Stimulated activated CD8-positive, alpha-beta memory T cell treated with anti-CD3 and anti-CD28 coated beads, Interleukin-7, amount 100 ng/mL, for 1 hour (primary cell): ENCODE data around the gene ADAM19.

Source experiments
- DNase-seq, 2 donors: peaks; one replicate each; pipeline ENCODE4 v3.0.0-alpha.2; 2020; ENCODE audit warnings: low read depth in 2 of 2

ADAM19 gene, protein sequence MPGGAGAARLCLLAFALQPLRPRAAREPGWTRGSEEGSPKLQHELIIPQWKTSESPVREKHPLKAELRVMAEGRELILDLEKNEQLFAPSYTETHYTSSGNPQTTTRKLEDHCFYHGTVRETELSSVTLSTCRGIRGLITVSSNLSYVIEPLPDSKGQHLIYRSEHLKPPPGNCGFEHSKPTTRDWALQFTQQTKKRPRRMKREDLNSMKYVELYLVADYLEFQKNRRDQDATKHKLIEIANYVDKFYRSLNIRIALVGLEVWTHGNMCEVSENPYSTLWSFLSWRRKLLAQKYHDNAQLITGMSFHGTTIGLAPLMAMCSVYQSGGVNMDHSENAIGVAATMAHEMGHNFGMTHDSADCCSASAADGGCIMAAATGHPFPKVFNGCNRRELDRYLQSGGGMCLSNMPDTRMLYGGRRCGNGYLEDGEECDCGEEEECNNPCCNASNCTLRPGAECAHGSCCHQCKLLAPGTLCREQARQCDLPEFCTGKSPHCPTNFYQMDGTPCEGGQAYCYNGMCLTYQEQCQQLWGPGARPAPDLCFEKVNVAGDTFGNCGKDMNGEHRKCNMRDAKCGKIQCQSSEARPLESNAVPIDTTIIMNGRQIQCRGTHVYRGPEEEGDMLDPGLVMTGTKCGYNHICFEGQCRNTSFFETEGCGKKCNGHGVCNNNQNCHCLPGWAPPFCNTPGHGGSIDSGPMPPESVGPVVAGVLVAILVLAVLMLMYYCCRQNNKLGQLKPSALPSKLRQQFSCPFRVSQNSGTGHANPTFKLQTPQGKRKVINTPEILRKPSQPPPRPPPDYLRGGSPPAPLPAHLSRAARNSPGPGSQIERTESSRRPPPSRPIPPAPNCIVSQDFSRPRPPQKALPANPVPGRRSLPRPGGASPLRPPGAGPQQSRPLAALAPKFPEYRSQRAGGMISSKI

DNA sequence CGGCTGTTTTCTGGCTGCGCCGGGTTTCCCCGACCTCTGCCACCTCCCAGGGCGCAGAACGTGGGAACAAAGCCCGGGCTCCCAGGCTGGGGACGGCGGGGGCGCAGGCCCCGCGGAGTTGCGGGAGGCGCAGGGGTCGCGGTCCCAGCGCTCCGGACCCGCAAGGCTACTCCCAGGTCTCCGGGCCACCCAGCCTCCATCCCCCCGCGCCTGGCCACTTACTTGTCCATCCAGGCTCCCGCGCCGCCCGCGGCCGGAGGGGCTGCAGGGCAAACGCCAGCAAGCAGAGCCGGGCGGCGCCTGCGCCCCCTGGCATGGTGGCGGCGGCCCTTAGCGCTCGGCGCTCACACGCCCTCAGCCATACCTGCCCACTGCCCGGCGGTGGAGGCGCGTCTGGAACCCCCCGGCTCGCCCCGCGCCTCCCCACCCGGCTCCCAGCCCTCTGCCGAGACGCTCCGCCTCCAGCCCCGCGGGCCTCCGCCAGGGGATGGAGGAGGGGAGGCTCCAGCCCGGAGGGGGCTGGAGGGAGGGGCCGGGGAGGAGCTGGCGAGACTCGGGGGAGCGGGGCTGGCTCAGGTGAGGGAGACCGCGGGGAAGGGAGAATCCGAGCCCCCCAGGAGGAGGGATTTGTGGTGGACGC lies at the start of gene ADAM19:
Gene ADAM19, minus strand, starts transcription at position 395 of the 640 bp plus-strand sequence. Its CDS starts 79 bp downstream, at position 316.
- DNase-seq, result no peak

DNA sequence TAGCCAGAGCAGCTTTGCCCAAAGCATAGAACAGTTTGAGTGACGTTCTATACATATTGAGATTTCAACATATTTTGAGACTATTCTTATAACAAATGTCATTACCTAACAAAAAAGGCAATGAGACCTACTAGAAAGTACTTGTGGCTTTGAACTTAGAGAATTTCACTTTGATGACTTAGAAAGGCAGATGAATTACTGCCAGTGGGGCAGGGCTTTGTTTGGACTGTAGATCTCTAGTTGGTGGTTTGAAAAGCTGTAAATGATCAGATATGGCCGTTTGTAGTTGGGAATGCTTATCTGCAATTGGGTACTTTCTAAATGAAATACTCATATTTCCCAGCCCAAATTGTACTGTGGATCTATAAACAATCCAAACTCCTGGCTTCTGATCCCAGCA lies 48.6 kb upstream of the ADAM19 start:
- no peak for DNase-seq

DNA sequence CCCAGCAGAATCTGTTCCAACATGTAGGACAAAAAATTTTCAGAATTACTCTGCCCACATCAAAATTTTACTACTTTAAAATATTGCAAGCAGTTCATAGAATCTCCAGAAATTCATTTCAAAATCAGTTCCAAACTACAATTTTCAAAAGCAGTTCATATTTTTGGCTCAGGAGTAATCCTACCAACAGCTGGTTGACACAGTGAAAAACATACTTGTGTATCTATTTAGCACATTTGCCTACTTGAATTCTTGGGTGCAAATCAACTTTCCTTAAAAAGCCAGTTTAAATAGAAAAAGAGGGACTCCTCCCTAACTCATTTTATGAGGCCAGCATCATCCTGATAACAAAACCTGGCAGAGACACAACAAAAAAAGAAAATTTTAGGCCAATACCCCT lies 45.2 kb upstream of the ADAM19 start:
- DNase-seq, result no peak

DNA sequence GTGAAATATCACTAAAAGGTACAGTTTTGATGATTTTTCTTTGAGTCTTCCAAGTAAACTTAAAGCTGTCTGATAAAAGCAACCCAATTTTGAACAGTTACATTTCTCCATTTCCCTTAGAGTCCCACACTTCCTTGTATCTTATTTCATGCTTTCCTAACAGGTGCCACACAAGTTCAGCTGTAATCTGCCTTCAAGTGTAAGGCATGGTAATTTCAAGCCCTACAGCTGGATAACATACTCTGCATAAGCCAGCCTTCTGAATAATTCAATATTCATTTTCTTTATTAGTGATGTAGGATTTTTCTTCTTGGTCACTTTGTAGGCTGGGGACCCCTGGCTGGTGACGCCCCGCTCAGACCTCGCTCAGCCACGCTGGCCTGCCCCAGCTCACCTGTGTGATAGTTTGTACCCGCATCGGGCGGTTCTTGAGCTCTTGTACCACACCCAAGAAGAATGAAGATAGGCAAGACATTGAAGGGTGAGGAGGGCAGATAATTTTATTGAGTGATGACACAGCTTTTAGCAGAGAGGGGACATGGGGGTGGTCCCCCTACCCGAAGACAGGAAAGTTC lies 42.7 kb upstream of the ADAM19 start:
- no peak for DNase-seq

DNA sequence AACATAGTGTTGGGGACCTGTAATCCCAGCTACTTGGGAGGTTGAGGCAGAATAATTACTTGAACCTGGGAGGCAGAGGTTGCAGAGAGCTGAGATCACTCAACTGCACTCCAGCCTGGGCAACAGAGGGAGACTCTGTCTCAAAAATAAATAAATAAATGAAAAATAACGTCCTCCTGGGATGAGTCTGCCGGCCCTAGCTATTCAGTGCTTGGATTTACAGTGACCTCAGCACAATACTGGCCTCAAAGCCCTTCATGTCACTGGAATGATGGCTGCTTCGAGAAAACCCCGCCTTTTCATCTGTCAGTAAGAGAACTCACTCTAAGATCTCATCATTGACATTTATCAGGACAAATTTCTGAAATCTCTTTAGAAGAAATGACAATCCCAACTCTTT lies 41.2 kb upstream of the ADAM19 start:
- DNase-seq, result no peak

DNA sequence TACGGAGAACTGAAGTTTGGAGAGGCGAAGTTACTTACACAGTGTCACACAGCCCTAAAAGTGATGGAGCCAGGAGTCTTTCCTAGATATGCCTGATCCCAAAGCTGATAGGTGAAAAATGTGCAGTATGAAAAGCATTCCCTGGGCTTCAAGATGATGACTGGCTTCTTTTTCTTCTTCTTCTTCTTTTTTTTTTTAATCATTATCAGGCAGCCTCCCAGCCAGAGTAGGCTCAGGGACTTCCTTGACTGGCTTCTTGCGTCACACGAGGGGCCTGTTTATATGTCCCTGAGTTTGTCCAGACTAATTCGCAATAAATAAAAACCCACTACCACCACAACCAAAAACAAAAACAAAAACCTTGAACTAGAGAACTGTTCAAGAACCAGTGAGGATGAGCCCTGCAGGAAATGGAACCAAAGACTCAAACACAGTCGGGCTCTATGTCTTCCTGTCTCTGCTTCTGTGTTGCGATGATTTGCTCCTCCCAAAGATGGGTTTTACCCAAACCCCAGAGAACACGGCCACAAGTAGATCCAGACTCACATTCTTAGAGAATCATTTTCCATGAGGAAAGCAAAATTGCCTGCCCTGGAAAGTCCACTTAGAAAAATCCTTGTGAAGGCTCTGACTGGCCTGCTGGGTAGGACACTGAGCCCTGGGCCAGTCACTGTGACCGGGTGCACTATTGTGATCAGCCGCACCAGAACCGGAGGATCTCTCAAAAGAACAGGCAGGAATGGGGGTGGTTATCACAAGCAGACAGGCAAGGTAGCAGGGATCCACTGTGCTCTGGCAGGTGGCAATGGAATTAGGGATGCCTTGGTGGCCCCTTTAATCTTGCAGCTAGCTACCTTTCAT lies 38.0 kb upstream of the ADAM19 start:
- no peak for DNase-seq

DNA sequence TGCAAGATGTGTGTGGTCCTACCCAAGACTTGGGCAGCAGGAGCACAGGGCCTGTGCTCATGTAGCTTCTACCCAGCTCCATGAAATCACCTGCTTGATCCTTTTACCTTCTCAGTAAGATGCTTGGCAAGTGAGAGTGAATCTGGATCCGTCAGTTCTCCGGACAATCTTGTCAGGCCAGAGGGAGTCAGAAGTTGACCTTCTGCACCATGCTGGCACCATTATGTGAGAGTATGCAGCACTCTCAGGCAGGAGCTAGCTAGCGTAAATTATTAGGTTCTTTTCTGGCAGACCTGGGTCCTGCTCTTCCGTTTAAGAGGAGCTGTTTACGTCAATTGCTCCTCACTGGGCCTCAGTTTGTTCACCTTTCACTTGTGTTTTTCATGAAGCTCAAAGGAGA lies 37.0 kb upstream of the ADAM19 start:
- DNase-seq, result no peak

DNA sequence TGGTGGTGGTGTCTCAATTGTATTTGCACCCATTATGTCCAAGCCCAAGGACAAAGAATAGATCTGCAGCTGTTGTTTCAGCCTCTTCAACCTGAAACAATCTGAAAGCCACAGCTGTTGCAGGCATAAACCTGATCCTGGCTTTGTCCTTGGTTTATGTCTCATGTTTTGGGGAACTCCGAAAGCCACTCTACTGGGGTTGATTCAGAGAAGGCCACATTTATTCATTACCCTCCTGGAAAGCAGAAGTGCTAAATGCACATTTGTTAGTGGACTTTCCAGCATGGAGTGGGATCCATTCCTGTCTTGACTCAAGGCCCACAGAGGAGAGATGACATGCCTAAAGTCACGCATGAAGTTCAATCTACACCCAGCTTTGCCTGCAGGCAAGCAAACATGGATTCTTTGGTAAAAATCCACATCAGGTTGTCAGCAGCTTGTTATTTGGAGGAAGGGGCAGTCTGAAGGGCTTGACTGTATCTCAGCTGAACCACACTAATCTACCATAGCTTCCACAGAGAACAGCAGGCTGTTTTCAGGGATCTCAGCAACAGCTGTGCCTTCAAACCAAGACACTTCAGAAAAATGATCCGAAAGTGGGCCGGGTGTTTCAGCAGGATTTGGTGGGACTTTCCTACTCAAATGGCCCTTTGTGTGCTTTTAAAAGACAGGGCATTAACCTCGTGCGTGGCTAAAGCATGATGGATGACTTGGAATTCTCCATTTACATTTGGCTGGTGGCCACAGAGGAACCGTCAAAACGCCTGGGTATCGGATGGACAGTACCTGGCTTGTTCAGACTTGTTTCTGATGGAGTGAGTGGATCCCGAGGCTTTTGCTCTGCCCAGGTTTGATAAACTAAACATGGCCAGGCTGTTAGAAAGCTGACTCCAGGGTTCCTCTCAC lies 36.2 kb upstream of the ADAM19 start:
- DNase-seq, result no peak

DNA sequence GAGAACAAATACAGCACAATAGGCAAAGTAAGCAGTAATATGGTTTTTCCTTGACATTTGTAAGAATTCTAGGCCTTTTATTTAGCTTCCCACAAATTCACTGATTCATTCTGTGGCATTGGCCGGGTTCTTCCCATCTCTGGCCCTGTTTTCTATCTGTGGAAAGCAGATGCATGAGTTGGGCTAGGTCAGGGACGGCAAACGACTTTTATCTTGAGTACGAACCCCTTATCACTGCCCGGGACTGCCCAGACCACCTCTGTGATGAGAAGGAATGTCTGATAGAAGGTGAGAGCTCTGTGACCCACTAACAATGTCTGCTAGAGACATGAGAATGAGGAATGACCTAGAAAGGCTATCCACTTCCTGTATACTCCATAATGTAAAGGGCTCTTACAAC lies 35.4 kb upstream of the ADAM19 start:
- no peak for DNase-seq

DNA sequence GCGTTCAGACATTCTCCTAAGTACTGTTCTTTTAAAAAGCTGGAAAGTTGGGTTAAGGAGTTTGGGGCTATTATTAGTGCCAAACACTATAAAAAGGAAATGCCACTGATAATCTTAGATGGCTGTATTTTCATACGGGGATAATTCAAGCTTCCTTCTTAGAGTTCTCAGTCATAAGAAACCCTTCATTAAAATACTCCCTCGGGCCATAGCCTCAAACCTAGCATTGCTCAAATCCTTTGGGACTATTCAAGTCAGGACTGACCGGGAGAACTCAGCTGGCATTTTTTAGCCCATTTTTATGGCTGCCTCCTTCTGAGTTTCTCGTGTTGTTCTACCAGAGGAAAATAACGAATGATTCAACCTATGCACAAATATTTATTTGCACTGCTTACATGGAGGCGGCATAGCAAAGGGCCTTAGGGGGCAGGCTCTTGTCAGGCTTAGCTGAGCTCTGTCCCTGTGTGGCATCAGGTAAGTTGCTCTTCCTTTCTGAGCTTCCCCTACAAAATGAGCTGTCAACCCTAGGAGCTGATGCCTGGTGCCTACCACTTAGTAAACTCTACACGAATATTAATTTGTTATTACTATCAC lies 33.5 kb upstream of the ADAM19 start:
- no peak for DNase-seq

DNA sequence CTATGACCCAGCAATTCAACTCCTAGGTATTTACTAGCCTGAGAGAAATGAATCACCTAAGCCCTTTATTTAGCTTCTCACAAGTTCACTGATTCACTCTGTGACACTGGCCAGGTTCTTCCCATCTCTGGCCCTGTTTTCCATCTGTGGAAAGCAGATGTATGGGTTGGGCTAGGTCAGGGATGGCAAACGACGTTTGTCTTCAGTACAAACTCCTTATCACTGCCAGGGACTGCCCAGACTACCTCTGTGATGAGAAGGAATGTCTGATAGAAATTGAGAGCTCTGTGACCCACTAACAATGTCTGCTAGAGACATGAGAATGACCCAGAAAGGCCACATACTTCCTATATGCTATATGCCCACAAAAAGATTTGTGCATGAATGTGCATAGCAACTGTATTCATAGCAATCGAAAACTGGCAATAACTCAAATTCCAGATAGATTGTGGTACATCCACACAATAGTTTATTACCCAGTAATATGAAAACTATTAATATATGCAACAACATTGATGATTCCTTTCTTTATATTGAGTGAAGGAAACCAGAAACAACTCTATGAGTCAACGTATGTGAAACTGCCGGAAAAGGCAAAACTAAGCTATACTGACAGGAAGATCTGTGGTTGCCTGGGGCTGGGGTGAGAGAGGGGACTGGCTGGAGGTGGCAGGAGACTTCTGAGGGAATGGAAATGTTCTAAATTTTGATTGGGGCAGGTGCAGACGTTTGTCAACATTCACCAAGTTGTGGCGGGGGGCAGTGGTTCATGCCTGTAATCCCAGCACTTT lies 32.0 kb upstream of the ADAM19 start:
- DNase-seq, result peak; percentile 26 to 36

DNA sequence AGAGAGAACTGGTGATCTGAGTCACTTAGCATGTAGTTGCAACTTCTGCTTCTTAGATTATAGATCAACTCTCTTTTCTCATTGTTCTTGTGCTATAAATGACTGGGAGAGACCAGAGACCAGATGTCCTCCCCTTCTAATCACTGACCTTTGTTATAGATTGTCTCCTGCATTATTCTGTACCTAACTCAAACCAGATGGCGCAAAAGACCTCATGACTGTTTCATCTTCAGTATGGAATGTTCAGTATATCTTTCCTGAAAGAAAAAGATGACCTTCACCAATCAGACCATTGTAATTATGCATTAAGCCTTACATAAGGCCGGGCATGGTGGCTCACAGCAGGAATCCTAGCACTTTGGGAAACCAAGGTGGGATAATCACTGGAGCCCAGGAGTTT lies 30.5 kb upstream of the ADAM19 start:
- DNase-seq, result no peak

DNA sequence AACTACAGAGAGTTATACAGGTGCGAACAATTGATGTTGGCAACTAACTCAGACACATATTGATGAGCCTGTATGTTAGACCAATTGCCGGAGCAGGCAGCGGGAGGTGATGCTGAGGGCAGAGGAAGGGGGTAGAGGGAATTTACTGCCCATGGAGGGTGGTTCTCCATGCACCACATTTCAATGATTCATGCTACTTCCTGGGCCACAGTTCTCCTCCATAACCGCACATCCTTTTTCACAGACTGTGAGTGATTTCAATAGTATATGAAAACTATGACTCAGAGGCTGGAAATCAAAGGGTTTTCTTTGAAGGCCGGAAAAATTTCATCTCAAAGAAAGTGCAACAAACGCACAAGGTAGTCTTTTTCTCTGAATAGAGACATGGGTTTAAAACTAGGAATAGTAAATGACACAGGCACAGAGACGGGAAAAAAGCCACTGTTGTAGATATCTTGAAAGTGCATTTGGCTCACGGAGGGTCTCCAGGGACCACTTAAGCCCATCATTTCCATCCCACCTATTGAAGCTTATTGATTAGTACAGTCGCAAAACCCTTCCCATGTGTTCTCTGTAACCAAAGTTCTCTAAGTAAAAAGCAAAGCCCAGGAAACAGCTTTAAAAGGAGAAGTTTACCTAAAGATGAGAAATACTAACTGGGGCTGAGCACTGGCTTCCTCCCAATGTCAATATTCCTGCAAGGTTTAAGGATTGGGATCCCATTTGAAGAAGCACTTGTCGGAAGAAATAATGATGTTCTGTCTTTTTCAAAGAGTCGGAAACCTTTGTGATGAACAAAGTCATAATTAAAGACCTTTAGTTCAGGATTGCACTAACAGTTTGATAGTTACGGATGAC lies 28.0 kb upstream of the ADAM19 start:
- DNase-seq, result peak in 1 of 2 donors; percentile 30

DNA sequence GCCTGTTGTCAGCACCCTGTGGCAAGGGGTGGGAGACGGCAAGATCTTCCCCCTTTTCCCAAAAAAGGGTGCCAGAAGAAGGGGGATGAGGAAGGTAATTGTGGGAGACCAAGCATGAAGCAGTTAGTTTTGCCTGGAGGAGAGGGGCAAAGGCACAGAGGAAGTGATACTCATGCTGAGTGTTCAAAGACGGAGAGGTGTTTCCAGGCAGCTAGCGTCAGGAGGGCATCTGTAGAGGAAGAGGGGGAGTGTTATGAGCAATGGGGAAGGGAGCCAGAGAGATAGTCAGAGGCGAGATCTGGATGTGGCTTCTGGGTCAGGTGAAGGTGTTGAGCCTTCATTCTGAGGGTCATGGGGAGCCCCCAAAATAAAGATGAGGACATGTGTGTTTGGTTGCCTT lies 26.9 kb upstream of the ADAM19 start:
- no peak for DNase-seq

DNA sequence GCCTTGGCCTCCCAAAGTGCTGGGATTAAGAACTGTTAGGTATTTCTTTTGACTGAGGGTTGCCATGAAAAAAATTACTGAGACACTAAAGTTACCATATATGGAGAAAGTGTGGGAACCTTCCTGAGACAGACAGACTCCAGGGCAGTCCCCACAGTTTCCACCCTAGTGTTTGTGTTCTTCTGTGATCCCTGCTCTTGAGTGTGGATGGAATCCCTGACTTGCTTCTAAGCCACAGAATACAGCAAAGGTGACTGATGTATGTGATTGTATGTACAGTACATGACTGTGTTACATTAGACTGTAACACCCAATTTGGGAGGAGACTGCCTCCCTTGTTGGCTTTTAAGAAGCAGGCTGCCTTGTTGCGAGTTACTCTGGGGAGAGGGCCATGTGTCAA lies 24.7 kb upstream of the ADAM19 start:
- DNase-seq, result no peak

DNA sequence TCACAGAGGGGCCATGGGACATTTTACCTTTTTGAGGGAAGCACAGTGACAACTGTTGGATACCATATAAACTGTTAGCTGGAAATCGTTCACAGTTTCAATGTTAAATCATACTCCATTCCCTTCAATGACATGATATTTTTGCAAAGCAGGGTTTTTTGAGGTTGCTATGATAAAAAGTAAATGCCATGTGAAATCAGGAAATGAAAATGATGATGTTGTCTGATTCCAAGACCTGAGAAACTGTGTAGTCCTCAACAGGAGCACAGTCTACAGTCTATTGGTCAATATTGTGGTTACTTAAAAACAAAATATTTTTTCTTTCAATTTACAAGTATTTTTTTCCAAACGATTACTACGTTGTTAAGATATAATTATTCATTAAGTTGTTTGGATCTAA lies 24.0 kb upstream of the ADAM19 start:
- no peak for DNase-seq

DNA sequence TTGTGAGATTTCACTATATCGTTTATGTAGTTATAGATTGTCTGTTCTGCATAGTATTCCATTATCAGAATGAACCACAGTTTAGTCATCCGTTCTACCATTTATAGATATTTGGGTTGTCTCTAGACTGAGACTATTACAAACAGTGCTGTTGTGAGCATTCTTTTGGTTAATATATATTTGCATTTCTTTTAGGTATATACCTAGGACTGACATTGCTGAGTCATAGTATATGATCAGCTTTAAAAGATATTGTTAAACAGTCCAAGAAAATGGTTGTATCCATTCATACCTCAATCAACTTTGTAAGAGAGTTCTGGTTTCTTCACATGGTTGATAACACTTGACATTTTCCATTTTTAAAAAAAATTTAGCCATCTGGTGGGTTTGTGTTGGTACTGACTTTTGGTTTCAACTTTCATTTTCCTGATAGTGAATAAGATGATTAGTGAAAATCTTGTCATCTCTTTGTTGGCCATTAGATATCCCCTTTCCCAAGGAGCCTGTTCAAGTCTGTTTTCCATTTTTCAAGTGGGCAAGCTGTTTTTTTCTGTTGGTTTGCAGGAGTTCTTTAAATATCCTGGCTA lies 22.9 kb upstream of the ADAM19 start:
- no peak for DNase-seq
